Stimulated activated CD4-positive, alpha-beta T cell treated with anti-CD3 and anti-CD28 coated beads, TNF-alpha, amount 100 ng/mL, for 4 hours (primary cell): ENCODE results near the gene RBM44.
"Not testable (repeated sequence)": the region's sequence is repeated elsewhere in the genome, so short reads cannot be mapped to it uniquely, and the experiment has no call there.

Experiments used
- DNase-seq, 3 experiments: peaks; one replicate each; pipeline ENCODE4 v3.0.0-alpha.2; 2020; ENCODE audit warnings: low read depth in 3 of 3

RBM44 gene

GRCh38 chr2:237858294-237859081 is 59.9 kb downstream of the RBM44 start:
- DNase-seq = peak in 1 of 3 experiments; percentile 9

- no peak for DNase-seq
Measured at GRCh38 chr2:237859082-237859433, 60.5 kb downstream of the RBM44 start.

- DNase-seq = no peak
Measured at GRCh38 chr2:237859533-237860272, 61.1 kb downstream of the RBM44 start, which contains the start of gene RAMP1. TSS of gene RAMP1 (plus strand) at chr2:237859623. CDS start at chr2:237859676, 53 bp downstream.

- DNase-seq = no peak
Measured at GRCh38 chr2:237860273-237860935, 61.8 kb downstream of the RBM44 start.

- DNase-seq = no peak
Measured at GRCh38 chr2:237861875-237862527, 63.4 kb downstream of the RBM44 start.

GRCh38 chr2:237862528-237862895 is 63.9 kb downstream of the RBM44 start:
- no peak for DNase-seq

DNA sequence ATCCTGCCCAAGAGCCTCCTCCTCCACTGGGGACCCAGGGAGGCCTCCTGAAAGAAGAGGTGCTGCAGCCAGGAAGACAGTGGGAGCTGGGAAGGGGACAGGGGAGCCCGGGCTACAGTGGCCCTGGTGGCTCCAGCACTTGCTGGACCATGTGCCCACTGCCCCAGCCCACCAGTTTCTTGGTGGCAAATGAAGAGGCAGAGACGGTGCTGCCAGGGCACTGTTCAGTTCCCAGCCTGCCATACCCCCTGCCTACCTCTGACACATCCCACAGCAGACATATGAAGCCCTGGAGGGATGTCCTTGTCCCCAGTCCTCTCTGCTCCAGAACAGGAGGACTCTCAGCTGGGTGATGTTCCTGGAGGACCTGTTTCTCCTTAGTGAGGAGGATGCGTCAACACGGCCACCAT is 64.5 kb downstream of the RBM44 start:
- DNase-seq = no peak

DNA sequence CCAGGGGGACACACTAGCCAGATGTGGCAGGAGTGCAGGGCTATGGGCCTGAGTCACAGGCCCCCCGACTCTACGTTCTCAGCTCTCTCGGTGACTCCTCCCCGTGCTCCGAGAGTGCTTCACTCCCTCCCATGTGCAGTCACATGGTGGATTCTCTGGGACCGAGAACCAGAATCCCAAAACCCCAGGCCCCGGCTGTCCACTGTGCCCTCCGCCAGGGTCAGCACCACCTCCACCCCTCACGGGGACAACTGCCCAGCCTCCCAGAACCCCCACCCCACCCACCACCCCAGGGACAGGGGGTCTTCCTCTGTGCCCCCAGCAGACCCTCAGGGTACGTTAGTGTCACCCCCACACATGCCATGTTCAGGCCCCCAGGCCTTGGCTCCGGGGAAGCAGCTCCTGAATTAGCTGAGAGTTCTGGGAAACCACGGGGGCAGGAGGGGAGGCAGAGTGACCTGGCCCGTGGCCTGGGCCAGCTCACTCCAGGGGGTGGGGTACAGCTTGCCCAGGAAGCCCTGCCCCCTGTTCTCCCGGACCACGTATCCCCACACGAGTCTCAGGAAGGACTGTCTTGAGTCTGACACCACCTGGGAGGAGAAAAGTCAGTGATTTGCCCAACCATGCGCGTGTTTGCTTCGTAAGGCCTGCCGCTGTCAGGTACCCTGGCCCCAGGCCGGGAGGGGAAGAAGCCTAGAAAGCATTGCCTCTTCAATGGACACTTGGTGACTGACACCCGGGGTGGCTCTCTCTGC is 65.3 kb downstream of the RBM44 start:
- no peak for DNase-seq

DNA sequence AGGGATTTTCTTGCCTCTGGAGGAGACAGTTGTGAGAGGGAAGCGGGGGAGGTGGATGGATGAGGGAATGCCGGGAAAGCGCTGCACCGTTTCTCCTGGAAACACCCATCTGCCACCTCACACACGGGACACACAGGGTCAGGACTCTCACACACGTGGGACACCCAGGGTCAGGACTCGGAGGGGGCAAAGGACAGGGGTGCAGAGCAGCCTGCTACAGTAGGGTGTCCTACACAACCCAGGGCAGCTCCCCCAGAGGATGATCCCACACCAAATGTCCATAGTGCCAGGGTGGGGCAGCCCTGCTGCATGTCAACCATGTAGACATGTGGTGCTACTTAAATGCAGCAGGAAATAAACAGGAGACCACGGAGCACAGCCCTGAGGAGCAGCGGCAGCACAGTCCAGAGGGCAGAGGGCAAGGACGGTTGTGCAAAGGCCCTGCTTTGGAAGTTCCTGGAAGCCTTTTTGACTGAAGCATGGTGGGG is 65.9 kb downstream of the RBM44 start:
- DNase-seq = no peak

DNA sequence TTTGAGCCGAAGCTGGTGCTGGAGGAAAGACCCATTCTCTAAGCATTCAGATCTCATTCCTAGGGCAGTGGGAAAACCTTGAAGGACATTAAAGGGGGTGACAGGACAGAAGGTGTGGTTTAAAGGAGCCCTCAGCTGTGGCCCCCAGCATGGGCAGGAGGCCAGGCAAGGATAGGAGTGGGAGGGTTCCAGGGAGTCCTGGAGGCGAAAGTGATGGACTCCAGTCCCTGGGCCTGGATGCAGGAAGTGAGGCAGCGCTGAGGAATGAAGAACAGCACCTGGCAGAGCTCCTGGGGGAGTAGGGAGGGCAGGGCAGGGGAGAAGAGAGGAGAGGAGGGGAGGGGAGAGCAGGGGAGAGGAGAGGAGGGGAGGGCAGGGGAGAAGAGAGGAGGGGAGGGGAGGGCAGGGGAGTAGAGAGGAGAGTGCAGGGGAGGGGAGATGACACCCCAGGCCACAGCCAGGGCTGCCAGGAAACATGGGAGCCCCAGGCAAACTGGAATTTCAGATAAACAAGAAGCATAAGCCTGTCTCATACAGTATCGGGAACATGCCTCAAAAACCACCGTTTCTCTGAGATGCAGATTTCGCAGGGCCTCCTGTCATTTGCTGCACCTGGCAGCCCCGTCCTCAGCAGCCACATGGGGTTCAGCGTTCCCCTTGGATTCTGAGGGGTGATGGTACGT is 66.5 kb downstream of the RBM44 start:
- DNase-seq = no peak

DNA sequence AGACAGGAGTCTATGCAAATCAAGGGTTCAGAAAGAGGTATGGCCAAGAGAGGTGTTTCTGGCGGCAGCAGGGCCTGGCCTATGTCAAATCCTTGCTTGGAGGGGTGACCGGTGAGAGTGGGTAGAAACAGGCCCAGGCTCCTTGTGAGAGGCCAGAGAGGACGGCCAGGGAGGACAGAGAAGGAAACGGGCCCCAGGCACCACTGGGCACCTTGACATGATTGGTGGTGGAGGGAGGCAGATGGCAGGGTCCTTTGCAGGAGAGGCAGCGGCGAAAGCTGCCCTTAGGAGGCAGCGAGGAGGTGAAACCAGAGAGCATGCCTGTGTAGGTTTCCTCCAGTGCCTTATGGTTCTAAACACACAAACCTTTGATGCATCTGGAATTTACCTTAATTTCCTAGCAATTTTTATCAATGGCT is 67.1 kb downstream of the RBM44 start:
- no peak for DNase-seq

- no peak for DNase-seq
Measured at GRCh38 chr2:237866101-237866621, 67.6 kb downstream of the RBM44 start.

GRCh38 chr2:237867465-237867864 is 68.9 kb downstream of the RBM44 start:
- DNase-seq = no peak

DNA sequence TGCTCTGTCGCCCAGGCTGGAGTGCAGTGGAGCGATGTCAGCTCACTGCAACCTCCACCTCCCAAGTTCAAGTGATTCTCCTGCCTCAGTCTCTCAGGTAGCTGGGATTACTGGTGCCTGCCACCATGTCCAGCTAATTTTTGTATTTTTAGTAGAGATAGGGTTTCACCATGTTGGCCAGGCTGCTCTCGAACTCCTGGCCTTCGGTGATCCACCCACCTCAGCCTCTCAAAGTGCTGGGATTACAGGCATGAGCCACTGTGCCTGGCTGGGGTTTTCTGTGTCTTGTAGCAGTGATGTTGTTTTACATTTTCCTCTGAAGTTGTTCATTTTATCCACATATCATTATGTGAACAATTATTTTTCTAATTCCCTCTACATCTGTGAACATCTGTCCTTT is 69.5 kb downstream of the RBM44 start:
- DNase-seq = not testable (repeated sequence)

GRCh38 chr2:237868631-237869342 is 70.2 kb downstream of the RBM44 start:
- no peak for DNase-seq

DNA sequence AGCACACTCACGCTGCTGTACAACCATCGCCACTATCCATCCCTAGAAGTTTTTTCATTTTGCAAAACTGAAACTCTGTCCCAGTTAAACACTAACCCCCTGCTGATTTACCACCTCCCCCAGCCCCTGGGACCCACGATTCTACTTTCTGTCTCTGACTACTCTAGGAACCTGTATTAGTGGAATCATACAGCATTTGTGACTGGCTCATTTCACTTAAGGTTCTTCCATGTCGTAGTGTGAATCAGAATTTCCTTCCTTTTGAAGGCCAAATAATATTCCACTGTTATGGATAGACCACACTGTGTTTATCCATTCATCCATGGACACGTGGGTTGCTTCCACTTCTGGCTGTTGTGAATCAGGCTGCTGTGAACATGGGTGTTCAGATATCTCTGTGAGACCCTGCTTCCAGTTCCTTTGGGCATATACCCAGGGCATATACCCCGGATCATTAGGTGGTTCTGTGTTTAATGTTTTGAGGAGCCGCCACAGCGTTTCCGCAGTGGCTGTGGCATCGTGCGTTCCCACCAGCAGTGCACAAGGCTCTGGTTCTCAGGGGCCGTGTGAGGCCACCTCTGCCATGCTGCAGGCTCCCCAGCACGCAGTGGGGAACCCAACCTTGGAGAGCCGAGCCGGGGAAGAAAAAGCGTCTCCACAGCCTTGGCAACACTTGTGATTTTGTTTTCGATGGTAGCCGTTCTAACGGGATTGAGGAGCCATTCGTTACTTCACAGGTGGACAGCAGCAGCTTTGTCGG is 70.9 kb downstream of the RBM44 start:
- no peak for DNase-seq

GRCh38 chr2:237870126-237870525 is 71.5 kb downstream of the RBM44 start:
- DNase-seq = no peak

GRCh38 chr2:237870754-237871651 is 72.4 kb downstream of the RBM44 start:
- no peak for DNase-seq
